Right lung (tissue), 5 donors: ENCODE results near the gene PLPP1. TPM values are rescaled to one million over a fixed set of nuclear protein-coding genes. Genes with fewer than 3 reads are reported as not detected.
A peak's percentile ranks its signal among the peaks of the same experiment; 100 is the strongest.

Source experiments
- DNase-seq, 2 donors: peaks; one replicate each; pipeline ENCODE4 v3.0.0-alpha.2; 2013
- polyA plus RNA-seq, 5 donors: library from polyadenylated mRNA; unstranded; fragments of 120-200 nt; gene quantifications; one replicate each; pipeline versions ENCODE4 v1.2.1 to v1.2.3, GENCODE V29; 2013; ENCODE audit warnings: inconsistent platforms in 1 of 5, low replicate concordance in 1 of 5; ENCODE audit not compliant: insufficient read length in 5 of 5, insufficient read depth in 1 of 5

The PLPP1 gene
- polyA plus RNA-seq, 5 donors, result 69.0 to 98.6 (median 96.9) TPM

GRCh38 chr5:55413644-55414043 is 121.1 kb downstream of the PLPP1 start:
- DNase-seq, result no peak

- no peak for DNase-seq
These were observed 122.9 kb downstream of the PLPP1 start for GRCh38 chr5:55411876-55412275.

- DNase-seq, result no peak
These were observed 123.9 kb downstream of the PLPP1 start for GRCh38 chr5:55410845-55411244.

GRCh38 chr5:55409775-55410174 is 125.0 kb downstream of the PLPP1 start:
- no peak for DNase-seq

- DNase-seq, result no peak
These were observed 126.8 kb downstream of the PLPP1 start for GRCh38 chr5:55407984-55408383.

GRCh38 chr5:55407059-55407684 is 127.6 kb downstream of the PLPP1 start:
- no peak for DNase-seq

GRCh38 chr5:55406292-55406691 is 128.5 kb downstream of the PLPP1 start:
- DNase-seq, result no peak

- DNase-seq, result no peak
These were observed 132.6 kb downstream of the PLPP1 start for GRCh38 chr5:55402199-55402598.

GRCh38 chr5:55393501-55394175 is 141.1 kb downstream of the PLPP1 start:
- DNase-seq, result no peak

GRCh38 chr5:55392669-55393068 is 142.1 kb downstream of the PLPP1 start:
- DNase-seq, result no peak

GRCh38 chr5:55391707-55392106 is 143.1 kb downstream of the PLPP1 start:
- no peak for DNase-seq

GRCh38 chr5:55387865-55388264 is 146.9 kb downstream of the PLPP1 start:
- peak; percentile 8 to 12 for DNase-seq

GRCh38 chr5:55386356-55386755 is 148.4 kb downstream of the PLPP1 start:
- DNase-seq, result no peak

GRCh38 chr5:55385846-55386245 is 148.9 kb downstream of the PLPP1 start:
- no peak for DNase-seq

- no peak for DNase-seq
These were observed 149.5 kb downstream of the PLPP1 start for GRCh38 chr5:55385227-55385626.

- no peak for DNase-seq
These were observed 150.7 kb downstream of the PLPP1 start for GRCh38 chr5:55384072-55384471.

GRCh38 chr5:55383254-55383653 is 151.5 kb downstream of the PLPP1 start:
- DNase-seq, result no peak

- DNase-seq, result no peak
These were observed 157.0 kb downstream of the PLPP1 start for GRCh38 chr5:55377810-55378209.

Other genes starting within 250 kb of the PLPP1 start
- gene DHX29, start 227.3 kb downstream of the PLPP1 start, polyA plus RNA-seq, result 10 to 100 TPM; 24.6 to 42.1 (median 32.5) TPM
- gene MTREX, start 227.0 kb downstream of the PLPP1 start, polyA plus RNA-seq, result 100 to 1,000 TPM in 2 of 5 donors, 10 to 100 TPM in 3; 67.6 to 113 (median 92.2) TPM
- gene SLC38A9, start 177.4 kb upstream of the PLPP1 start, polyA plus RNA-seq, result 10 to 100 TPM; 19.9 to 41.0 (median 32.2) TPM
- gene DDX4, start 203.1 kb upstream of the PLPP1 start, polyA plus RNA-seq, result under 1 TPM in 1 of 5 donors, not detected in 4; 0.21 TPM